ENCODE results near the gene DIAPH2. TPM values are rescaled to one million over a fixed set of nuclear protein-coding genes. Genes with fewer than 3 reads are reported as not detected.
"Not testable (repeated sequence)": the region's sequence is repeated elsewhere in the genome, so short reads cannot be mapped to it uniquely, and the experiment has no call there.

DIAPH2 gene
- polyA plus RNA-seq, 1 experiment: 3.1 TPM

- ChIA-PET POLR2A (no interaction called here), CTCF (no interaction called here)
- TF ChIP-seq CTCF (IDR thresholded peaks at IDR 0.05; ENCODE audit: insufficient read depth, low read depth, low read length): no peak
These were observed 716.5 kb downstream of the DIAPH2 start for GRCh38 chrX:97401154-97401553.

GRCh38 chrX:97401586-97402136 is 717.0 kb downstream of the DIAPH2 start:
- POLR2A ChIA-PET: no interaction called here
- Histone ChIP-seq H3K27me3 (ENCODE audit: control insufficient read depth, insufficient read depth, low read length) (no peaks in the 10 kb centered on the region), H3K36me3 (ENCODE audit: control insufficient read depth, insufficient read depth, low read length) (no peaks in the 10 kb centered on the region), H3K4me3 (ENCODE audit: low read depth, low read length) (no peak overlapping the region)
- CTCF ChIA-PET: no interaction called here
- TF ChIP-seq CTCF (IDR thresholded peaks at IDR 0.05; ENCODE audit: insufficient read depth, low read depth, low read length): no peak
- DNase-seq (ENCODE audit: low read depth): no peak

More at GRCh38 chrX:97401154-97401553, 716.5 kb downstream of the DIAPH2 start:
- Histone ChIP-seq H3K4me3 (ENCODE audit: low read depth, low read length) (no peak overlapping the region), H3K36me3 (ENCODE audit: control insufficient read depth, insufficient read depth, low read length) (no peaks in the 10 kb centered on the region), H3K27me3 (ENCODE audit: control insufficient read depth, insufficient read depth, low read length) (no peaks in the 10 kb centered on the region)
- DNase-seq (ENCODE audit: low read depth): no peak

GRCh38 chrX:97402333-97402732 is 717.7 kb downstream of the DIAPH2 start:
- Histone ChIP-seq H3K4me3 (ENCODE audit: low read depth, low read length) (no peak overlapping the region), H3K36me3 (ENCODE audit: control insufficient read depth, insufficient read depth, low read length) (no peaks in the 10 kb centered on the region), H3K27me3 (ENCODE audit: control insufficient read depth, insufficient read depth, low read length) (no peaks in the 10 kb centered on the region)
- ChIA-PET POLR2A (no interaction called here), CTCF (no interaction called here)
- no peak for TF ChIP-seq CTCF (IDR thresholded peaks at IDR 0.05; ENCODE audit: insufficient read depth, low read depth, low read length)
- no peak for DNase-seq (ENCODE audit: low read depth)

DNA sequence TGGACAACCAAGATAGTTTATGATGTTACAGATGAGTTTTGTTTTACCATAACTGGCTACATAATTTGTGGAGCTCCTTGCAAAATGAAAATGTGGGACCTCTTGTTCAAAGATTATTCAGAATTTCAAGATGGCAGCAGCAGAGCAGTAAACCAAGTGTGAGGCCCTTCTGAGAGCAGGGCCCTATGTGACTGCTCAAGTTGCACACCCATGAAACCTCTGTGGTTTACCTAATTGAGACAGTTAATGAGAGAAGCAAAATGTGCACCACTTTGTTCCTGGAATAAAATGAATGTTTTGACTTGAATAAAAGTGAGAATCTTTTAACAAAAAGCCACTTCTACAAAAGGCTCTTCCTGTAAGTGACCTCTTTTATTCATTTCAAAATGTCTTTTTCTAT is 718.3 kb downstream of the DIAPH2 start:
- CTCF ChIA-PET: no interaction called here
- Histone ChIP-seq H3K36me3 (ENCODE audit: control insufficient read depth, insufficient read depth, low read length) (no peaks in the 10 kb centered on the region), H3K4me3 (ENCODE audit: low read depth, low read length) (no peak overlapping the region), H3K27me3 (ENCODE audit: control insufficient read depth, insufficient read depth, low read length) (no peaks in the 10 kb centered on the region)
- no peak for DNase-seq (ENCODE audit: low read depth)
- POLR2A ChIA-PET: no interaction called here
- TF ChIP-seq CTCF (IDR thresholded peaks at IDR 0.05; ENCODE audit: insufficient read depth, low read depth, low read length): no peak

- POLR2A ChIA-PET: no interaction called here
These were observed 720.5 kb downstream of the DIAPH2 start for GRCh38 chrX:97405031-97405660.

GRCh38 chrX:97409632-97410415 is 725.2 kb downstream of the DIAPH2 start:
- H3K27me3 ChIP-seq (ENCODE audit: control insufficient read depth, insufficient read depth, low read length); CTCF ChIA-PET; H3K4me3 ChIP-seq (ENCODE audit: low read depth, low read length); H3K36me3 ChIP-seq (ENCODE audit: control insufficient read depth, insufficient read depth, low read length); DNase-seq (ENCODE audit: low read depth); POLR2A ChIA-PET: not testable (repeated sequence)

More at GRCh38 chrX:97405031-97405660, 720.5 kb downstream of the DIAPH2 start:
- no peak overlapping the region for H3K4me3 ChIP-seq (ENCODE audit: low read depth, low read length)
- H3K36me3 ChIP-seq (ENCODE audit: control insufficient read depth, insufficient read depth, low read length): no peaks in the 10 kb centered on the region
- no peak for DNase-seq (ENCODE audit: low read depth)
- TF ChIP-seq CTCF (IDR thresholded peaks at IDR 0.05; ENCODE audit: insufficient read depth, low read depth, low read length): no peak
- CTCF ChIA-PET: no interaction called here
- H3K27me3 ChIP-seq (ENCODE audit: control insufficient read depth, insufficient read depth, low read length): no peaks in the 10 kb centered on the region
